Endothelial cell of hepatic sinusoid (primary cell): Measurements from ENCODE around the gene FYB1.

Source experiments
- in situ Hi-C: cut with HindIII; loops from 2 replicates; pipeline ENCODE4 v1.10.0; 2017; ENCODE audit warnings: low sequenced_read_pairs

FYB1 gene

GRCh38 chr5:39161578-39161977, 57.8 kb downstream of the FYB1 start:
- in situ Hi-C loops = no loop called here

GRCh38 chr5:39160576-39161213, 58.7 kb downstream of the FYB1 start:
- in situ Hi-C loops = no loop called here

- in situ Hi-C loops = no loop called here
Observed at GRCh38 chr5:39159811-39160490, 59.4 kb downstream of the FYB1 start.

- in situ Hi-C loops = no loop called here
Observed at GRCh38 chr5:39158786-39159185, 60.6 kb downstream of the FYB1 start.

GRCh38 chr5:39158127-39158593, 61.2 kb downstream of the FYB1 start:
- in situ Hi-C loops = no loop called here

GRCh38 chr5:39157701-39158100, 61.7 kb downstream of the FYB1 start:
- in situ Hi-C loops = no loop called here

- in situ Hi-C loops = no loop called here
Observed at GRCh38 chr5:39156082-39156481, 63.3 kb downstream of the FYB1 start.

- in situ Hi-C loops = no loop called here
Observed at GRCh38 chr5:39151745-39152144, 67.6 kb downstream of the FYB1 start.

- in situ Hi-C loops = no loop called here
Observed at GRCh38 chr5:39149966-39150365, 69.4 kb downstream of the FYB1 start.

- in situ Hi-C loops = no loop called here
Observed at GRCh38 chr5:39148983-39149534, 70.3 kb downstream of the FYB1 start.

- in situ Hi-C loops = no loop called here
Observed at GRCh38 chr5:39146831-39147540, 72.4 kb downstream of the FYB1 start.

GRCh38 chr5:39143151-39143860, 76.1 kb downstream of the FYB1 start:
- in situ Hi-C loops = no loop called here

- in situ Hi-C loops = no loop called here
Observed at GRCh38 chr5:39140558-39141168, 78.7 kb downstream of the FYB1 start.

GRCh38 chr5:39138892-39139291, 80.5 kb downstream of the FYB1 start:
- in situ Hi-C loops = no loop called here

GRCh38 chr5:39137819-39138451, 81.4 kb downstream of the FYB1 start:
- in situ Hi-C loops = no loop called here

- in situ Hi-C loops = no loop called here
Observed at GRCh38 chr5:39137391-39137790, 82.0 kb downstream of the FYB1 start.

GRCh38 chr5:39132792-39133191, 86.6 kb downstream of the FYB1 start:
- in situ Hi-C loops = no loop called here

- in situ Hi-C loops = no loop called here
Observed at GRCh38 chr5:39132128-39132447, 87.3 kb downstream of the FYB1 start.

- in situ Hi-C loops = no loop called here
Observed at GRCh38 chr5:39131210-39132127, 87.9 kb downstream of the FYB1 start.
